Choroid plexus epithelial cell (primary cell): ENCODE measurements around the gene PTPRK.

Experiments used
- DNase-seq: peaks from one replicate; pipeline ENCODE4 v3.0.0-alpha.2; 2010; ENCODE audit warnings: low read depth
- H3K4me3 ChIP-seq: 2 replicates; pipeline ENCODE4 v1.5.1; 2011; ENCODE audit warnings: low read depth, mild to moderate bottlenecking, control low read depth, low read length, moderate library complexity
- TF ChIP-seq, protein P1 (sequence below): conservative IDR thresholded peaks from 2 replicates; pipeline ENCODE4 v1.5.1; 2011; ENCODE audit warnings: low read depth, mild to moderate bottlenecking, control low read depth, inconsistent platforms, low read length, moderate library complexity

Gene PTPRK

GRCh38 chr6:127941228-127941627 is 579.2 kb downstream of the PTPRK start:
- DNase-seq: no peak
- no peak overlapping the region for H3K4me3 ChIP-seq
- TF ChIP-seq, protein P1, sequence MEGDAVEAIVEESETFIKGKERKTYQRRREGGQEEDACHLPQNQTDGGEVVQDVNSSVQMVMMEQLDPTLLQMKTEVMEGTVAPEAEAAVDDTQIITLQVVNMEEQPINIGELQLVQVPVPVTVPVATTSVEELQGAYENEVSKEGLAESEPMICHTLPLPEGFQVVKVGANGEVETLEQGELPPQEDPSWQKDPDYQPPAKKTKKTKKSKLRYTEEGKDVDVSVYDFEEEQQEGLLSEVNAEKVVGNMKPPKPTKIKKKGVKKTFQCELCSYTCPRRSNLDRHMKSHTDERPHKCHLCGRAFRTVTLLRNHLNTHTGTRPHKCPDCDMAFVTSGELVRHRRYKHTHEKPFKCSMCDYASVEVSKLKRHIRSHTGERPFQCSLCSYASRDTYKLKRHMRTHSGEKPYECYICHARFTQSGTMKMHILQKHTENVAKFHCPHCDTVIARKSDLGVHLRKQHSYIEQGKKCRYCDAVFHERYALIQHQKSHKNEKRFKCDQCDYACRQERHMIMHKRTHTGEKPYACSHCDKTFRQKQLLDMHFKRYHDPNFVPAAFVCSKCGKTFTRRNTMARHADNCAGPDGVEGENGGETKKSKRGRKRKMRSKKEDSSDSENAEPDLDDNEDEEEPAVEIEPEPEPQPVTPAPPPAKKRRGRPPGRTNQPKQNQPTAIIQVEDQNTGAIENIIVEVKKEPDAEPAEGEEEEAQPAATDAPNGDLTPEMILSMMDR: no peak

GRCh38 chr6:127939442-127940066 is 580.8 kb downstream of the PTPRK start:
- no peak overlapping the region for H3K4me3 ChIP-seq
- DNase-seq: peak; percentile 38
- TF ChIP-seq, protein P1: no peak

DNA sequence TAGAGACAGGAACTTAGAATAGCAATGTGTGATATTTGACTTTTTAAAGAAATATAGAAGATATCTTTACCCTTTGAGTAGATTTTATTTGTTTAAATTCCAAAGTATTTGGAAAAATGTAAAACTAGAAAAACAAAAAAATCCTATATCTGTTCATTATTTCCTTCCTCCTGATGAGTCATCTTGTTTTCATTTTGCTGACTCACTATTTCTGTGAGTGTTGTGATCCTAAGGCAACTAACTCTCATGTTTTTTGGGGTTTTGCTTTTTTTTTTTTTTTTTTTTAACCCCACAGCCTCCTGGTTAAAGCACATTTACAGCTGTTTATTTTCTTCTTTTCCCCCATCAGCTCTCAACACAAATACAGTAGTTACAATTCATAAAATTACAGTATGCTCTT is 581.7 kb downstream of the PTPRK start:
- TF ChIP-seq, protein P1: no peak
- H3K4me3 ChIP-seq: no peak overlapping the region
- peak; percentile 66 for DNase-seq

GRCh38 chr6:127937747-127938146 is 582.7 kb downstream of the PTPRK start:
- TF ChIP-seq, protein P1: no peak
- no peak overlapping the region for H3K4me3 ChIP-seq
- DNase-seq: no peak

DNA sequence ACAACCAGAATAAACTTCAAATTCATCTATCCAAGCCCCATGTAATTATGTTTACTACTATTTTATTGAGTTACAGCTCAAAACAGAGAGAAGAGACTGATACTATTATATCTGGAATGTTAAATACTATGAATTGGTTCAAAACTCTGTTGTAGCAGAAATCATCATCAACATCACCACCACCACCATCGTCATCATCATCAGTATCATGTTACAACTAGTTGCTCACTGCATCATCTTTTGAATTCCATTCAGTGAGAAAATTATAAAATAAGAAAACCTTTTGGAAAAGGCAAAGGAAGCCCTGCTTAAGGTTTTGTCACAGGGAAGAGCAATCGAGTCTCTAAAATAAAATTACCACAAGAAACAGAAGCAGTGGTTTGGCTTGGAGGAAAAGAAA is 583.3 kb downstream of the PTPRK start:
- DNase-seq: peak; percentile 25
- TF ChIP-seq, protein P1: no peak

GRCh38 chr6:127934956-127935355 is 585.4 kb downstream of the PTPRK start:
- TF ChIP-seq, protein P1: no peak
- no peak for DNase-seq
- H3K4me3 ChIP-seq: no peak overlapping the region

More for the DNA sequence above, 583.3 kb downstream of the PTPRK start:
- no peak overlapping the region for H3K4me3 ChIP-seq
